GM19193 (cell line): ENCODE results near the gene FAM8A1.
A peak's percentile ranks its signal among the peaks of the same experiment; 100 is the strongest.

Experiments
- POLR2A ChIP-seq: IDR thresholded peaks from 4 replicates; pipeline ENCODE4 v1.6.1; 2011; ENCODE audit not compliant: insufficient read depth, insufficient read length; ENCODE audit errors: extremely low read depth

Gene FAM8A1

DNA sequence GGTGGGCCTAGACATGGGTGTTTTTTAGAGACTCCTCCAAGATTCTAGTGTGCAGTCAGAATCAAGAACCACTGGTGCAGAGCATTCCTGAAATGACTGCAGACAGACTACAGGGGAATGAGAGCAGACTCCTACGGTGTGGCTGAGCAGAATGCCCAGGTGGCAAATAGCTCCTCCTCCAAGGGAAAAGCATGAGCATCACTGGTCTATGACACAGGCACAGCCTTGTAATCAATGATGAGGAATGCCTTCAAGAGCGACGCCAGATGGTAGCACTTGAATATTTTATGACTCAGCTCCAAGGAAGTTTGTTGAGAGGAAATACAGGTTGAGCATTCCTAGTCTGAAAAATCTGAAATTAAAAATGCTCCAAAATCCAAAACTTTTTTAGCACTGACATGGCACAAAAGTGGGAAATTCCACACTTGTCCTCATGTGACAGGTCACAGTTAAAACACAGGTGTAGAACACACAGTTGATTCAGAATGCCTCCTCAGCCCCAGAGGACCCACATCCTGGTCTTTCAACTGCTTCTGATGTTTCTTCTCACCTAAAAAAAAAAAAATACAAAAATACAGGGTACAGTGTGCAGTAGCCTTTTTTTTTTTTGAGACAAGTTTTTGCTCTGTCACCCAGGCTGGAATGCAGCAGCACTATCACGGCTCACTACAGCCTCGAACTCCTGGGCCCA, 10.6 kb upstream of the FAM8A1 start:
- no peak for TF ChIP-seq POLR2A

DNA sequence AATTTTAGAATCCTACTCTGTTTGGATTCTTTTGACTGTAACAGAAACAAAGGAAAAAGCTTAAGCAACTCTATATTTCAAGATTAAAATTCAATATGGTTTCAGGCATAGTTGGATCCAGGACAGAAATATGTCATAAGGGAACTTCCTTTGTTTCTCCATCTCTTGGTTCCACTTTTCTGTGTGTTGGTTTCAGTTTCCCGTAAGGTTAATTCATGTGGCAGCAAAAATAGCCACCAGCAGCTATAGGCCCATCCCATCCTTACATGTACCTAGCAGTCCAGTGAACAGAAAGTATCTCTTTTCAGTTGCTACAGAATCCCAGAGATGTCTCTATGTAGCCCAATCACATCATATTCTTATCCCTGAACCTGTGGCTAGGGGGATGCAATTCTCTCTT, 8.8 kb upstream of the FAM8A1 start:
- no peak for TF ChIP-seq POLR2A

DNA sequence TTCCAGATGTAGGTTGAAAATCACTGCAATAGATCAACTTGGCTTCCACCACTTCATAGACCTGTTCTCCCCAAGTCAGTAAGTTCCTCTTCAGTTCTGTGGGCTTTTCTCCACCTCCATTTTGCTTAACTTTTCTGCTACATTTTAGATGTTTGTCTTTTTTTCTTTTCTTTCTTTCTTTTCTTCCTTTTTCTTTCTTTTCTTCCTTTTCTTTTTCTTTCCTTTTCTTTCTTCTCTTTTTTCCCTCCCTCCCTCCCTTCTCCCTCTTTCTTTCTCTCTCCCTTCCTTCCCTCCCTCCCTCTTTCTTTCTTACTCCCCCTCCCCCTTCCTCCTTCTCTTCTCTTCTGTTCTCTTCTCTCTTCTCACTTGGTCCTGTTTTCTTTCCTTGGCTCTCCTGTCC, 6.9 kb upstream of the FAM8A1 start:
- TF ChIP-seq POLR2A = no peak

DNA sequence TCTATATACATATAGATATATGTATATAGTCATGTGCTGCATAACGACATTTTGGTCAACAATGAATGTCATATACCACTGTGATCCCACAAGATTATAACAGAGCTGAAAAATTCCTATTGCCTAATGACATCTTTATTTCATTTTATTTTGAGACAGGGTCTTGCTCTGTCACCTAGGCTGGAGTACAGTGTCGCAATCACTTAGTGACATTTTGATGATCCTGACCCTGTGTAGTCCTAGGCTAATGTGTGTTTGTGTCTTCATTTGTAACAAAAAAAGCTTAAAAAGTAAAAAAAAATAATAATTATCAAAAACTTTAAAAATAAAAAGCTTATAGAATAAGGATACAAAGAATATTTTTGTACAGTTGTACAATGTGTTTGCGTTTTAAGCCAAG, 4.0 kb upstream of the FAM8A1 start:
- TF ChIP-seq POLR2A = no peak

GRCh38 chr6:17600527-17601385, 654 bp downstream of the FAM8A1 start:
- TF ChIP-seq POLR2A = peak; percentile 13

- no peak for TF ChIP-seq POLR2A
Observed at GRCh38 chr6:17601386-17601703, 1.2 kb downstream of the FAM8A1 start.

- TF ChIP-seq POLR2A = no peak
Observed at GRCh38 chr6:17602888-17603287, 2.8 kb downstream of the FAM8A1 start.

DNA sequence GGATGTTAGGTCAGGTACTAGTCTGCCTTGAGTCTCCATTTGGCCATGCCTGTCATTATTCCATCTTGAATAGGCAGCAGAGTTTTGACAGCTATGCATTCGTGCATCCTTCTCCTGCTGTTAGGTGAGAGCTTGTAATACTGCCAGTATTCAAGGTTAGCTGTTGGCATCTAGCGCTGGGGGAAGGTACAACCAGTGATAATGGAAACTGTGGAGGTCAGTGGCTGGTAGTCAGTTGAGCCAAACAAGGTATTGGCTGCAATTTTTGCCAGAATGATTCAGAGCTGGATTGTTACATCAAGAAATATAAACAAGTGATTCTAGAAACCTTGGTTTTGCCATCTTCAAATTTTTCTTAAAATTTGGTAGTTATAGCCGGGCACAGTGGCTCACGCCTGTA, 6.5 kb downstream of the FAM8A1 start:
- no peak for TF ChIP-seq POLR2A

DNA sequence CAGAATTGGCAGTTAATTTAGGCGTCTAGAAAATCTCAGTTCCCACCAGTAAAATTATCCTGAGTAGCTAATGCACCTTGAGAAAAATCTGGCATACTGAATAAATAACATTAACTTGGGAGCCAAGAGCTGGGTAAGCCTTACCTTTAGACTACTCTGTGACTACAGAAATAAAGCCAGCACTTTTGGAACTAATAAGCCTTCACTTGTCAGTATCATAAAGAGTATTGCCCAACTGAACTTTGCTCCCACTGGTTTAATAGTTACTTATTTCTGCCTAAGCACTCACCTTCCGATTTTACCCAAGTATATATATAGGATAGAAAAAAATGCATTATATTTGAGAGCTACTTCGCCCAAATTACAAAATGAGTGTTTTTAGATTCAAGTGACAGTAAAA, 10.7 kb downstream of the FAM8A1 start:
- no peak for TF ChIP-seq POLR2A

GRCh38 chr6:17612048-17612447, 11.9 kb downstream of the FAM8A1 start:
- TF ChIP-seq POLR2A = no peak

DNA sequence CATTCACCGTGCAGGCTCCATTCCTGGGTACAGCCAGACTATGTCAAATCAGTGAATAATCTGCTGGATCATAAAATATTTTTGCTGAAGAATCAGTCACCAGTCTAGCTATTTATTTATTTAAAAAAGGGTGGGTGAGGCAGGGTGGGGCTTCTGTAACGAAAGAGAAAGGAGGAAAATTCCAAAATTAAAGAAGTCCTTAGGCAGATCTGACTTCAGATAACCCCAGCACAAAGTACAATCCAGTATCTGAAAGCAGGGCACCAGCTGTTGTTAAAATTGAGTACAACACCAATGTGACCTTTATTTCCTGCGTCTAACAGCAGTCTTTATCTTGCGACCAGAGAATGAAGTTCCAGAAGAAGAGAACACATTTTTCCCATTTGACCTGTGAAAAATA, 15.7 kb downstream of the FAM8A1 start:
- no peak for TF ChIP-seq POLR2A

DNA sequence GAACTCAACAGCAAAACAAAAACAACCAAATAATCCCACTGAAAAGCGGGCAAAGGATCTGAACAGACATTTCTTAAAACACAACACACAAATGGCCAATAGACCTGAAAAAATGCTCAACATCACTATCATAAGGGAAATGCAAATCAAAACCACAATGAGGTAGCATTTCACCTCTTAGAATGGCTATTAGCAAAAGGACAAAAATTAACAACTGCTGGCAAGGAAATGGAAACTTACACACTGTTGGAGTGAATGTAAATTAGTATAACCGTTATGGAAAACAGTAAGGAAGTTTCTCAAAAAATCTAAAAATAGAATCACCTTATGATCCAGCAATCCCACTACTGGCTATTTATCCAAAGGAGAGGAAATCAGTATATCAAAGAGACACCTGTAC, 20.9 kb downstream of the FAM8A1 start:
- TF ChIP-seq POLR2A = no peak

GRCh38 chr6:17622144-17622543, 22.0 kb downstream of the FAM8A1 start:
- no peak for TF ChIP-seq POLR2A

DNA sequence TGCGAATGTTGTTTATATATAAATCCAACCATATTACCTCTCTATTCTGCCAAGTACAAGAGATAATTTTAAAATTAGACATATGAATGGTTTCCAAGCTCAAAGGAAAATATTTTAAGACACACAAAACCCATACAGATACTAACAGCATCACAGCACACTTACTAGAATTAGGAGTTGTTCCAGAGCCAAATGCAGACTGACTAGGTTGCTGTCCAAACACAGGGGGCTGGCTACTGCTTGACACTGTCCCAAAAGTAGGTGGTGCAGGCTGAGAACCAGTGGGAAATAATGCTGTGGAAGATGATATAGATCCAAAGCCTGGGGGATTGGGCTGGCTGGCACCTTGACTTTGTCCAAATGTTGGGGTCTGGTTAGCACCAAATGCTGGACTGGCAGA, 24.3 kb downstream of the FAM8A1 start:
- no peak for TF ChIP-seq POLR2A

DNA sequence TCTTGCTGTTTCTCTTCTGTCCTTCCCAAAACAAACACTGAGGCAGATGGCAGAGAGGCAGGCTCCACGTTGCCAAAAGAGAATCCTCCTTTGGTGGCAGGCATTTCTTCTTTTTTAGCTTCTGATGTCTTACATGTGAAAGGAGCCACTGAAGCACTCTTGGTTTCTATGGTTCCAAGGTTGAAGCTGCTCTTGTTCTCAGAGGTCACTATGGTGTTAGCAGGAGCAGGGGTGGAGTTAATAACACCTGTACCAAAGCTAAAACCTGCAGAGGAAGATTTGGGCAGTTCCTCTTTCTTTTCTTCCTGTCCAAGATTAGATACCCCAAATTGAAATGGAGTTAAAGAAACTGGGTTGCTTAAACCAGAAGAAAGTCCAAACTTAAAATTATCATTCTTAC, 28.8 kb downstream of the FAM8A1 start:
- TF ChIP-seq POLR2A = no peak

DNA sequence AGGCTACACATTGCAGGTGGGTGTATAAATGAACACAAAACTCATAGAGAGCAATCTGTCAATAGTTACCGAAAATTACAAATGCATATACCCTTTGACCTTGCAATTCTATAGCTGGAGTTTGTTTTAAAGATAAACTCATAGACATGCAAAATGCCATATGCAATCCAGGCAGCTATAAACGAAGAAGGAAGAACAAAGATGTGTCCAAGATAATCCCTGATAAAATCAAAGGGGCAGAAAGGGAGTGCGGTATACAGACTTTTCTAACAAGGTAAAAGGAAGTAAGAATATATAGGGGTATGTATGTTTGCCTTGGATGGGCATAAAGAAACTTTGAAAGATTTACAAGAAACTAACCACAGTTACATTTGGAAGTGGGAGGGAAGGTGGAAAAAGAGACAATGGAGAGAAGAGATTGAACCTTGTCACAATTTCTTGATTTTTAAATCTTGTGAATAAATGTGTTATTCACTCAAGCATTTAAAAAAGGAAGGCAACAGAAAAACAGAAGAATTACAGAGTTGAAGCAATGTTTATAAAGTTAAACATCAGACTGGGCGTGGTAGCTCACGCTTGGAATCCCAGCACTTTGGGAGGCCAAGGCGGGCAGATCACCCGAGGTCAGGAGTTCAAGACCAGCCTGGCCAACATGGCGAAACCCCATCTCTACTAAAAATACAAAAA, 29.9 kb downstream of the FAM8A1 start:
- TF ChIP-seq POLR2A = no peak
